ENCODE data around the gene SORCS2. TPM values are rescaled to one million over a fixed set of nuclear protein-coding genes. Genes with fewer than 3 reads are reported as not detected.

Gene SORCS2
- polyA plus RNA-seq, 1 donor from 2014 or later, result 1.0 TPM

DNA sequence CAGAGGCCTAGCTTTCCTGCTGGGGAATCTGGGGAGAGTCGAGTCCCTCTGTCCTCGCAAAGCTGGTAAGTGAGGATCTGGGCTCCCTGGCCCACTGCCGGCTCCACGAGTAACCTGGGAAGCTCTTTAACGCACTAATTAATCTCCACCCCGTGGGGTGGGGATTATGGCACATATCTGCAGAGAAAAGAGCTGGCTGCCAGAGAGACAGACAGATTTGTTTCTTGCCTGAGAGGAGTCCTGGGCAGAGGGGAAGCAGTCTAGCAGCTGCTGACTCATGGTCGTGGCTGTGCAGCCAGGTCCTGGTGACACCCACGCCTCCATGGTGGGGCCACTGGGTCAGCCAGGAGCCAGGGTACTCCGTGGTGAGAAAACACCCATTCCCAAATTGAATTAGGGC lies 14.0 kb downstream of the SORCS2 start:
- Histone ChIP-seq H3K4me3 (ENCODE audit: low read length) (no peak overlapping the region), H3K9ac (ENCODE audit: low read length) (no peak overlapping the region), H2AFZ (ENCODE audit: low read depth, low read length) (no peak overlapping the region), H3K36me3 (ENCODE audit: insufficient read depth, low read length) (no peaks in the 10 kb centered on the region), H3K4me2 (ENCODE audit: low read length) (no peak overlapping the region), H3K9me3 (ENCODE audit: low read length) (no peaks in the 10 kb centered on the region), H3K79me2 (replicated peaks; ENCODE audit: insufficient read depth, low read length) (no peaks in the 10 kb centered on the region), H4K20me1 (ENCODE audit: insufficient read depth) (no peaks in the 10 kb centered on the region), H3K27me3 (ENCODE audit: insufficient read depth, low read depth, low read length) (no peaks in the 10 kb centered on the region), H3K9me2 (ENCODE audit: insufficient read depth, low read length) (no peaks in the 10 kb centered on the region), H3F3A (ENCODE audit: insufficient read depth, low read length, poor library complexity, severe bottlenecking) (peaks cover 4% of the 10 kb centered on the region), H3K27ac (ENCODE audit: low read length) (no peak overlapping the region)
- TF ChIP-seq POLR2AphosphoS5 (IDR thresholded peaks at IDR 0.05) (no peak), EP300 (conservative IDR thresholded peaks at IDR 0.05; ENCODE audit: poor library complexity, severe bottlenecking) (no peak), RAD21 (conservative IDR thresholded peaks at IDR 0.05) (no peak), EZH2 (IDR thresholded peaks at IDR 0.05; ENCODE audit: borderline replicate concordance, insufficient read depth, low read length, poor library complexity, severe bottlenecking) (no peak), TAF1 (IDR thresholded peaks at IDR 0.05; ENCODE audit: low read depth) (no peak), MXI1 (conservative IDR thresholded peaks at IDR 0.05; ENCODE audit: poor library complexity, severe bottlenecking) (no peak), SMC3 (conservative IDR thresholded peaks at IDR 0.05; ENCODE audit: poor library complexity) (no peak)
- TF ChIP-seq, protein P1, sequence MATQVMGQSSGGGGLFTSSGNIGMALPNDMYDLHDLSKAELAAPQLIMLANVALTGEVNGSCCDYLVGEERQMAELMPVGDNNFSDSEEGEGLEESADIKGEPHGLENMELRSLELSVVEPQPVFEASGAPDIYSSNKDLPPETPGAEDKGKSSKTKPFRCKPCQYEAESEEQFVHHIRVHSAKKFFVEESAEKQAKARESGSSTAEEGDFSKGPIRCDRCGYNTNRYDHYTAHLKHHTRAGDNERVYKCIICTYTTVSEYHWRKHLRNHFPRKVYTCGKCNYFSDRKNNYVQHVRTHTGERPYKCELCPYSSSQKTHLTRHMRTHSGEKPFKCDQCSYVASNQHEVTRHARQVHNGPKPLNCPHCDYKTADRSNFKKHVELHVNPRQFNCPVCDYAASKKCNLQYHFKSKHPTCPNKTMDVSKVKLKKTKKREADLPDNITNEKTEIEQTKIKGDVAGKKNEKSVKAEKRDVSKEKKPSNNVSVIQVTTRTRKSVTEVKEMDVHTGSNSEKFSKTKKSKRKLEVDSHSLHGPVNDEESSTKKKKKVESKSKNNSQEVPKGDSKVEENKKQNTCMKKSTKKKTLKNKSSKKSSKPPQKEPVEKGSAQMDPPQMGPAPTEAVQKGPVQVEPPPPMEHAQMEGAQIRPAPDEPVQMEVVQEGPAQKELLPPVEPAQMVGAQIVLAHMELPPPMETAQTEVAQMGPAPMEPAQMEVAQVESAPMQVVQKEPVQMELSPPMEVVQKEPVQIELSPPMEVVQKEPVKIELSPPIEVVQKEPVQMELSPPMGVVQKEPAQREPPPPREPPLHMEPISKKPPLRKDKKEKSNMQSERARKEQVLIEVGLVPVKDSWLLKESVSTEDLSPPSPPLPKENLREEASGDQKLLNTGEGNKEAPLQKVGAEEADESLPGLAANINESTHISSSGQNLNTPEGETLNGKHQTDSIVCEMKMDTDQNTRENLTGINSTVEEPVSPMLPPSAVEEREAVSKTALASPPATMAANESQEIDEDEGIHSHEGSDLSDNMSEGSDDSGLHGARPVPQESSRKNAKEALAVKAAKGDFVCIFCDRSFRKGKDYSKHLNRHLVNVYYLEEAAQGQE (IDR thresholded peaks at IDR 0.05; ENCODE audit: borderline replicate concordance), result no peak
- TF ChIP-seq, protein P2, sequence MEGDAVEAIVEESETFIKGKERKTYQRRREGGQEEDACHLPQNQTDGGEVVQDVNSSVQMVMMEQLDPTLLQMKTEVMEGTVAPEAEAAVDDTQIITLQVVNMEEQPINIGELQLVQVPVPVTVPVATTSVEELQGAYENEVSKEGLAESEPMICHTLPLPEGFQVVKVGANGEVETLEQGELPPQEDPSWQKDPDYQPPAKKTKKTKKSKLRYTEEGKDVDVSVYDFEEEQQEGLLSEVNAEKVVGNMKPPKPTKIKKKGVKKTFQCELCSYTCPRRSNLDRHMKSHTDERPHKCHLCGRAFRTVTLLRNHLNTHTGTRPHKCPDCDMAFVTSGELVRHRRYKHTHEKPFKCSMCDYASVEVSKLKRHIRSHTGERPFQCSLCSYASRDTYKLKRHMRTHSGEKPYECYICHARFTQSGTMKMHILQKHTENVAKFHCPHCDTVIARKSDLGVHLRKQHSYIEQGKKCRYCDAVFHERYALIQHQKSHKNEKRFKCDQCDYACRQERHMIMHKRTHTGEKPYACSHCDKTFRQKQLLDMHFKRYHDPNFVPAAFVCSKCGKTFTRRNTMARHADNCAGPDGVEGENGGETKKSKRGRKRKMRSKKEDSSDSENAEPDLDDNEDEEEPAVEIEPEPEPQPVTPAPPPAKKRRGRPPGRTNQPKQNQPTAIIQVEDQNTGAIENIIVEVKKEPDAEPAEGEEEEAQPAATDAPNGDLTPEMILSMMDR (IDR thresholded peaks at IDR 0.05; ENCODE audit: poor library complexity, severe bottlenecking), result no peak

DNA sequence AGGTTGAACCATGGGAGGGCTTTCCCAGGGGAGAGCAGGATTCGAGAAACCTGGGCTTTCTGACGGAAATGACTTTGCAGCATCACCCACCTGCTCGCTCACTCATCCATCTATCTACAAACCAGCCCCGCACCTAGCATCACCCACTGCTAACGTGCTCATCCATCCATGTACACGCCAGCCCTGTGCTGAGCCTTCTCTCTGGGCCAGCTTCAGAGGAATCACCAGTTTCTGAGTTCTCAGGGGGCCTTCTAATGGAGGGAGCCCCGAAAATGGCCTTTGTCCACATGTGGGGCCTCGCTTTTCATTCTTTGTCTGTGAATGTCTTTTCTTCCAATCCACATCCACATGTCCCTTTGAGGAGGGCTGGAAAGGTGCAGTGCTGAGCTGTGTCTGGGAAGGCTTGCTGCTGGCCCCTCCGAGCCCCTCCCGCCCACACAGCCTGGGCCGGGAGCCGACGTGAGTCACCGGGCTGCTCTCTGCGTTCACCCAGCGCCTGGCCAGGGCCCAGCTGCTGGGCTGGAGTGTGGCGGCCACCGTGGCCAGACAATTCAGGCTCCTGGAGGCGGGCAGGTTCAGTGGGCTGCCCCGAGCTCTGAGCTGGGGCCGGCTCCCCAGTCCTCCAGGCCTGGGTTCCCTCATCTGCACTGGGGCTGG lies 14.7 kb downstream of the SORCS2 start:
- no peaks in the 10 kb centered on the region for H3K9me3 ChIP-seq (ENCODE audit: low read length)
- no peak overlapping the region for H3K27ac ChIP-seq (ENCODE audit: low read length)
- H3K9me2 ChIP-seq (ENCODE audit: insufficient read depth, low read length), result no peaks in the 10 kb centered on the region
- TF ChIP-seq EZH2 (IDR thresholded peaks at IDR 0.05; ENCODE audit: borderline replicate concordance, insufficient read depth, low read length, poor library complexity, severe bottlenecking) (no peak), POLR2AphosphoS5 (IDR thresholded peaks at IDR 0.05) (no peak)
- TF ChIP-seq, protein P2 (IDR thresholded peaks at IDR 0.05; ENCODE audit: poor library complexity, severe bottlenecking), result no peak
- H3K4me2 ChIP-seq (ENCODE audit: low read length), result no peak overlapping the region
- H3F3A ChIP-seq (ENCODE audit: insufficient read depth, low read length, poor library complexity, severe bottlenecking), result peaks cover 4% of the 10 kb centered on the region
- no peaks in the 10 kb centered on the region for H4K20me1 ChIP-seq (ENCODE audit: insufficient read depth)
- no peak overlapping the region for H3K9ac ChIP-seq (ENCODE audit: low read length)
- H3K79me2 ChIP-seq (replicated peaks; ENCODE audit: insufficient read depth, low read length), result no peaks in the 10 kb centered on the region
- no peaks in the 10 kb centered on the region for H3K27me3 ChIP-seq (ENCODE audit: insufficient read depth, low read depth, low read length)
- H3K36me3 ChIP-seq (ENCODE audit: insufficient read depth, low read length), result no peaks in the 10 kb centered on the region
- H3K4me3 ChIP-seq (ENCODE audit: low read length), result no peak overlapping the region
- H2AFZ ChIP-seq (ENCODE audit: low read depth, low read length), result no peak overlapping the region

Data from neural cell (in vitro differentiated cells).